ENCODE data around the gene ARL6IP1.
A peak's percentile ranks its signal among the peaks of the same experiment; 100 is the strongest.

ARL6IP1 gene

GRCh38 chr16:18800293-18800692 is 1.1 kb downstream of the ARL6IP1 start:
- Histone ChIP-seq H2AFZ (ENCODE audit: low read length, unreplicated experiment) (no peak overlapping the region), H3K4me3 (ENCODE audit: low read depth, low read length) (peak overlapping the region; percentile 97), H3K4me1 (ENCODE audit: control insufficient read depth, insufficient read depth, low read length, unreplicated experiment) (peaks cover 42% of the 10 kb centered on the region), H3K79me2 (ENCODE audit: control insufficient read depth, insufficient read depth, low read length, unreplicated experiment) (peaks cover 59% of the 10 kb centered on the region), H3K36me3 (ENCODE audit: insufficient read depth, low read length) (peaks cover 21% of the 10 kb centered on the region), H3K27ac (ENCODE audit: low read depth, low read length) (0 out of 2 replicates have a peak overlapping the region, but pooled peaks have one; percentile 73), H3K27me3 (ENCODE audit: insufficient read depth, low read length) (no peaks in the 10 kb centered on the region)

GRCh38 chr16:18799500-18799899 is 1.8 kb downstream of the ARL6IP1 start:
- peak overlapping the region; percentile 97 for H3K4me3 ChIP-seq (ENCODE audit: low read depth, low read length)
- no peak overlapping the region for H3K27ac ChIP-seq (ENCODE audit: low read depth, low read length)
- peaks cover 22% of the 10 kb centered on the region for H3K36me3 ChIP-seq (ENCODE audit: insufficient read depth, low read length)
- H2AFZ ChIP-seq (ENCODE audit: low read length, unreplicated experiment) = no peak overlapping the region
- peaks cover 34% of the 10 kb centered on the region for H3K4me1 ChIP-seq (ENCODE audit: control insufficient read depth, insufficient read depth, low read length, unreplicated experiment)
- no peaks in the 10 kb centered on the region for H3K27me3 ChIP-seq (ENCODE audit: insufficient read depth, low read length)
- peaks cover 63% of the 10 kb centered on the region for H3K79me2 ChIP-seq (ENCODE audit: control insufficient read depth, insufficient read depth, low read length, unreplicated experiment)

- Histone ChIP-seq H3K27ac (ENCODE audit: low read depth, low read length) (no peak overlapping the region), H3K36me3 (ENCODE audit: insufficient read depth, low read length) (peaks cover 31% of the 10 kb centered on the region), H3K4me3 (ENCODE audit: low read depth, low read length) (peak overlapping the region; percentile 97; the same call in 1 of the 2 replicates), H3K79me2 (ENCODE audit: control insufficient read depth, insufficient read depth, low read length, unreplicated experiment) (peaks cover 63% of the 10 kb centered on the region), H2AFZ (ENCODE audit: low read length, unreplicated experiment) (no peak overlapping the region), H3K27me3 (ENCODE audit: insufficient read depth, low read length) (no peaks in the 10 kb centered on the region), H3K4me1 (ENCODE audit: control insufficient read depth, insufficient read depth, low read length, unreplicated experiment) (peaks cover 23% of the 10 kb centered on the region)
Measured at GRCh38 chr16:18797746-18798145, 3.6 kb downstream of the ARL6IP1 start.

GRCh38 chr16:18796377-18796776 is 5.0 kb downstream of the ARL6IP1 start:
- Histone ChIP-seq H3K4me3 (ENCODE audit: low read depth, low read length) (no peak overlapping the region), H2AFZ (ENCODE audit: low read length, unreplicated experiment) (no peak overlapping the region), H3K4me1 (ENCODE audit: control insufficient read depth, insufficient read depth, low read length, unreplicated experiment) (peaks cover 23% of the 10 kb centered on the region), H3K36me3 (ENCODE audit: insufficient read depth, low read length) (peaks cover 38% of the 10 kb centered on the region), H3K27ac (ENCODE audit: low read depth, low read length) (no peak overlapping the region), H3K27me3 (ENCODE audit: insufficient read depth, low read length) (no peaks in the 10 kb centered on the region), H3K79me2 (ENCODE audit: control insufficient read depth, insufficient read depth, low read length, unreplicated experiment) (peaks cover 63% of the 10 kb centered on the region)

GRCh38 chr16:18792836-18793433 is 8.4 kb downstream of the ARL6IP1 start:
- peaks cover 55% of the 10 kb centered on the region for H3K36me3 ChIP-seq (ENCODE audit: insufficient read depth, low read length)
- H3K4me3 ChIP-seq (ENCODE audit: low read depth, low read length) = no peak overlapping the region
- peaks cover 52% of the 10 kb centered on the region for H3K79me2 ChIP-seq (ENCODE audit: control insufficient read depth, insufficient read depth, low read length, unreplicated experiment)
- H3K4me1 ChIP-seq (ENCODE audit: control insufficient read depth, insufficient read depth, low read length, unreplicated experiment) = peaks cover 16% of the 10 kb centered on the region
- H2AFZ ChIP-seq (ENCODE audit: low read length, unreplicated experiment) = no peak overlapping the region
- H3K27ac ChIP-seq (ENCODE audit: low read depth, low read length) = peak overlapping the region; percentile 29; the same call in 1 of the 2 replicates
- H3K27me3 ChIP-seq (ENCODE audit: insufficient read depth, low read length) = no peaks in the 10 kb centered on the region

GRCh38 chr16:18789850-18790706 is 11.3 kb downstream of the ARL6IP1 start, which contains the start of gene RPS15A:
Gene RPS15A, minus strand, starts transcription at chr16:18790334. Its CDS starts 1,221 bp downstream, at chr16:18789113.
- H3K79me2 ChIP-seq (ENCODE audit: control insufficient read depth, insufficient read depth, low read length, unreplicated experiment) = peaks cover 53% of the 10 kb centered on the region
- H3K27me3 ChIP-seq (ENCODE audit: insufficient read depth, low read length) = no peaks in the 10 kb centered on the region
- peak within 1 kb of the TSS; percentile 89 for H3K4me3 ChIP-seq (ENCODE audit: low read depth, low read length)
- peak within 1 kb of the TSS; percentile 67 for H3K27ac ChIP-seq (ENCODE audit: low read depth, low read length)
- peaks cover 38% of the 10 kb centered on the region for H3K4me1 ChIP-seq (ENCODE audit: control insufficient read depth, insufficient read depth, low read length, unreplicated experiment)
- H3K36me3 ChIP-seq (ENCODE audit: insufficient read depth, low read length) = peaks cover 59% of the 10 kb centered on the region
- H2AFZ ChIP-seq (ENCODE audit: low read length, unreplicated experiment) = peak within 1 kb of the TSS; percentile 53

- peak overlapping the region; percentile 67 for H3K27ac ChIP-seq (ENCODE audit: low read depth, low read length)
- H3K36me3 ChIP-seq (ENCODE audit: insufficient read depth, low read length) = peaks cover 64% of the 10 kb centered on the region
- no peak overlapping the region for H2AFZ ChIP-seq (ENCODE audit: low read length, unreplicated experiment)
Measured at GRCh38 chr16:18789515-18789849, 11.9 kb downstream of the ARL6IP1 start.

GRCh38 chr16:18788828-18789514 is 12.4 kb downstream of the ARL6IP1 start:
- Histone ChIP-seq H2AFZ (ENCODE audit: low read length, unreplicated experiment) (no peak overlapping the region), H3K27me3 (ENCODE audit: insufficient read depth, low read length) (no peaks in the 10 kb centered on the region), H3K4me3 (ENCODE audit: low read depth, low read length) (peak overlapping the region; percentile 89), H3K27ac (ENCODE audit: low read depth, low read length) (peak overlapping the region; percentile 67), H3K79me2 (ENCODE audit: control insufficient read depth, insufficient read depth, low read length, unreplicated experiment) (peaks cover 62% of the 10 kb centered on the region), H3K4me1 (ENCODE audit: control insufficient read depth, insufficient read depth, low read length, unreplicated experiment) (peaks cover 44% of the 10 kb centered on the region), H3K36me3 (ENCODE audit: insufficient read depth, low read length) (peaks cover 62% of the 10 kb centered on the region)

More at GRCh38 chr16:18789515-18789849, 11.9 kb downstream of the ARL6IP1 start:
- Histone ChIP-seq H3K27me3 (ENCODE audit: insufficient read depth, low read length) (no peaks in the 10 kb centered on the region), H3K4me3 (ENCODE audit: low read depth, low read length) (peak overlapping the region; percentile 89), H3K79me2 (ENCODE audit: control insufficient read depth, insufficient read depth, low read length, unreplicated experiment) (peaks cover 57% of the 10 kb centered on the region), H3K4me1 (ENCODE audit: control insufficient read depth, insufficient read depth, low read length, unreplicated experiment) (peaks cover 44% of the 10 kb centered on the region)

GRCh38 chr16:18784917-18785623 is 16.3 kb downstream of the ARL6IP1 start:
- H3K36me3 ChIP-seq (ENCODE audit: insufficient read depth, low read length) = peaks cover 61% of the 10 kb centered on the region
- H2AFZ ChIP-seq (ENCODE audit: low read length, unreplicated experiment) = no peak overlapping the region
- peak overlapping the region; percentile 89 for H3K4me3 ChIP-seq (ENCODE audit: low read depth, low read length)
- no peak overlapping the region for H3K27ac ChIP-seq (ENCODE audit: low read depth, low read length)
- peaks cover 40% of the 10 kb centered on the region for H3K4me1 ChIP-seq (ENCODE audit: control insufficient read depth, insufficient read depth, low read length, unreplicated experiment)
- no peaks in the 10 kb centered on the region for H3K27me3 ChIP-seq (ENCODE audit: insufficient read depth, low read length)
- peaks cover 74% of the 10 kb centered on the region for H3K79me2 ChIP-seq (ENCODE audit: control insufficient read depth, insufficient read depth, low read length, unreplicated experiment)
